HG02798 (cell line): Measurements from ENCODE around the gene AADACL4.
"Not testable (repeated sequence)": the region's sequence is repeated elsewhere in the genome, so short reads cannot be mapped to it uniquely, and the experiment has no call there.

Experiments
- ATAC-seq: cut with Tn5 transposase; IDR thresholded peaks from one replicate; pipeline ENCODE4 v1.9.1; 2021; ENCODE audit warnings: mild to moderate bottlenecking; ENCODE audit not compliant: unreplicated experiment, poor library complexity

The AADACL4 gene

DNA sequence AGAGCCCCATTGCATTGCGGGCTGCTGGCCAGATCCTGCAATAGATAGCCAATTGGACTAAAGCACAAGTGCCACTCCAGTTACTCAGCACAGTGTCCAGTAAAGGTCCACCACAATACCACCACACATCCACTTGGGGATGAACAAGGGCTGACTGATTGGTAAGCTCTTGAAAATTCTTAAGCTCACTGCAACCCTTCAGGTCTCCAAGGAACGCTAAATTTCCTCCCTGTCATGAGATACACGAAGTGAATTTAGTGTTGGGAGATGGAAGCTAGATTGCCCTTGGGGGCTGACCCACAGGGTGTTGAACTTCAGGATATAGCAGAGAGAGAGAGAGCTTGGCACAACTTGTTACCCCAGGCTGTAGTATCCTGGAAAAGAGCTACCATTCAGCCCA lies 62.2 kb downstream of the AADACL4 start:
- no peak for ATAC-seq

DNA sequence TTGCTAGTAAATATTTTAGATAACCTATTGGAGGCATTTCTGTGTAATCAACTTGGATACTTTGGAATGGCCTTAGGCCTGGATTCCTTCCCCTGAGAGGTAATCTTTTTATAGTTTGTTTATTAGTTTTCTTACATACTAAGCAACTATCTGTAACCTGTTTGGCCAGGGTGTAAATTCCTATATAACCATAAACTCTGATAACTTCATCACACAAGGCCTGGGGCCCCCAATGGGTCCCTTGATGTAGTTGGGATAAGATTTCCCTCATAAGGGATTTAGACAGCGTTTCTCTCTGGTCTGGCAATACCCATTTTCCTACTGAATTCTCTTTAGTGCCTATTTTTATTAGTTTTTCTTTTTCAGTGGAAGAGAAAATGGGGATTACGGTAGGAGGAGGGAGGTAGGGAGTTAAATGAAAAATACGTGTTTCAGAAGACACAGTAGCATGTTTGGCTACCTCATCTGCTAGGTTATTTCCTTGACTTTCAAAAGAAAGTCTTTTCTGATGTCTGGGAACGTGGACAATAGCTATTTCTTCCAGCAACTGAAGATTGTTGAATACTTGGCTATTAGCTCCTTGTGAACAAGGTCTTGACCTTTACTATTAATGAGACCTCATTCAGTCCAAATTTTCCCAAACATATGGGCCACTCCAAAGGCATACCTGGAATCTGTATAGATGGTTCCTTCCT lies 64.7 kb downstream of the AADACL4 start:
- no peak for ATAC-seq

DNA sequence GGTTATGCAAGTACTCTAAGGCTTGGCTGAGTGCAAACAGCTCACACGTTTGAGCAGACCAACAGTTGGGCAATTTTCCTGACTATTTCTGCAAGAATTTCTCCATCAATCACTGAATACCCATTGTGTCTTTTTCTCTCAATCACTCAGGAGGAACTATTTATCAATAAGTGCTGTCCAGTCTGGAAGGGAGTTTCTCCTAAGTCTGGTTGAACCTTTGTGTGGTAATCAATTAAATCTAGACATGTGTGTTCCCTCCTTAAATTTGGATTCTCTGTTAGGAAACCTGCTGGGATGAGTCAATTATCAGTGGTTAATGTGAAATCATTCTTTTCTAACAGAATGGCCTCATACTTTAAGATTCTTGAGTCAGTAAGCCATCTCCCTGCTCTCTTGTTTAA lies 65.2 kb downstream of the AADACL4 start:
- no peak for ATAC-seq

DNA sequence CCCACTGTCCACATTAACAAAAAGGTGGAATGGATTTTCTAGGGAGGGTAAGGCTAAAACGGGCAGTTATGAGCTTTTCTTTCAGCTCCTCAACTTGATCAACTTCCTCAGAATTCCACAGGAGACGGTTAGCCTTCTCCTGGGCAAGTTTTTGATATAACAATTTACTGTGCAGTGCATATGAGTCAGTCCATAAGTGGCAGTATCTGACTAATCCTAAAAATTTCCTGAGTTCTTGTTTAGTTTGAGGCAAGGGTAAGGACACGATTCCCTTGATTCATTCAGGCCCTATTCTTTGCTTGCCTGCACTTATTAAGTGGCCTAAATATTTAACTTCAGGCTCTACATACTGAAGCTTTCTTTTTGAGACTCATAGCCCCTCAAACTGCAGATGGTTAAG lies 65.8 kb downstream of the AADACL4 start:
- ATAC-seq: no peak

DNA sequence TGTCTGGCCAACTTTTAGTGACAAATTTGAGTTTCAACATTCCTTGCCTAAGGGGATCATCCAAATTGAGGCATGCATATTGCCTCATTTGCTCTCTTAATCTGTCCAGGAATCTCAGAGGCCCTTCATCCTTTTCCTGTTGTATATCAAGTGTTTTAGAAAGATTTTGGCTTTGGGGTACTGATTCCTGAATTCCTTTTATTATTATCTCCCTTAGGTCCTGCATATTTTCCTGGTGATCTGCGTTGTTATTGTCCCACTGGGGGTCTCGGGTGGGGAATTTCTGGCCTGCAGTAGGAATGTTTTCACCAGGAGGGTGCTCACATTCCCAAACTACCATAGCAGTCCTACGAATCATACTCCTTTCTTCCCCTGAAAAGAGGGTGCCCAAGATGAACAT lies 67.7 kb downstream of the AADACL4 start:
- no peak for ATAC-seq

DNA sequence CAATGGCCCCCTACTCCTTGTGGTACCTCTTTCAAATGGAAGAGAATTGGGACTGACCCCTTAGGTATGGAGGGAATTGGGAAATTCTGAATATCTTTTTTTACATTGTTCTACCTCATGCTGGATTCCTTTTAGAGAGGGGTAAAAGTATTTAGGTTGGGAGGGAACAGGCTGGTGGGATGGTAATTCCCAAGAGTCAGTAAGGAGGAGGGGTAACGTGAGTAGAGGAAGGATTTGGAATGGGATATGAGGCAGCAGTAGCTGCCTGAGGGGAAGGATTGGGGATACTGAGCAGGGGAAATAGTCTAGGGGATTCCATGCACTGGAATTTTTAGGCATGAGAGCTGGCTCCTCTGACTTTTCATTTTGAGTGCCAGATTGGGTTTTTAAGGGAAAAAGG lies 68.2 kb downstream of the AADACL4 start:
- ATAC-seq: no peak

DNA sequence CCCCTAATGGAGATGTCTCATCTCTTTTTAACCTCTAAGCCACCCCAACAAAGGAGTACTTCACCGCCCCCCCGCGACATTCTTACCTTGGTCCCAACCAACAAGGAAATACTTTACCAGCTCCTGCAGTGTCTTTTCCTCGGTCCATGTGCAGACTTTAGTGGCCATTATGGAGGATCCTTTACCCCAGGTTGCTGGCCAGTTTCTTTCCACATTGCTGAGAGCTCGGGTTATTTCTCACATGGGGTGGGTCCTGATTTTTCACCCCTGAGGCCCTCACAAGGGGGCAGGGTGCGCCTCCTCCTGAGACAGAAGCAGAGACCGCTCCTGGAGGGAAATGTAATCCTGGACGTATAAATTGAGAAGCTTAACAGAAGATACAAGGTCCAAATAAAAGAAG lies 69.0 kb downstream of the AADACL4 start:
- ATAC-seq: no peak

DNA sequence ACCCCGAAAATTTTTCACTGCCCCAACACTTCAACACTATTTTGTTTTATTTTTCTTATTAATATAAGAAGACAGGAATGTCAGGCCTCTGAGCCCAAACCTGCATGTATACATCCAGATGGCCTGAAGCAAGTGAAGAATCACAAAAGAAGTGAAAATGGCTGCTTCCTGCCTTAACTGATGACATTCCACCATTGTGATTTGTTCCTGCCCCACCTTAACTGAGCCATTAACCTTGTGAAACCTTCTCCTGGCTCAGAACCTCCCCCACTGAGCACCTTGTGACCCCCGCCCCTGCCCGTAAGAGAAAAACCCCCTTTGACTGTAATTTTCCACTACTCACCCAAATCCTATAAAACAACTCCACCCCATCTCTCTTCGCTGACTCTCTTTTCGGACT lies 69.8 kb downstream of the AADACL4 start:
- ATAC-seq: not testable (repeated sequence)

DNA sequence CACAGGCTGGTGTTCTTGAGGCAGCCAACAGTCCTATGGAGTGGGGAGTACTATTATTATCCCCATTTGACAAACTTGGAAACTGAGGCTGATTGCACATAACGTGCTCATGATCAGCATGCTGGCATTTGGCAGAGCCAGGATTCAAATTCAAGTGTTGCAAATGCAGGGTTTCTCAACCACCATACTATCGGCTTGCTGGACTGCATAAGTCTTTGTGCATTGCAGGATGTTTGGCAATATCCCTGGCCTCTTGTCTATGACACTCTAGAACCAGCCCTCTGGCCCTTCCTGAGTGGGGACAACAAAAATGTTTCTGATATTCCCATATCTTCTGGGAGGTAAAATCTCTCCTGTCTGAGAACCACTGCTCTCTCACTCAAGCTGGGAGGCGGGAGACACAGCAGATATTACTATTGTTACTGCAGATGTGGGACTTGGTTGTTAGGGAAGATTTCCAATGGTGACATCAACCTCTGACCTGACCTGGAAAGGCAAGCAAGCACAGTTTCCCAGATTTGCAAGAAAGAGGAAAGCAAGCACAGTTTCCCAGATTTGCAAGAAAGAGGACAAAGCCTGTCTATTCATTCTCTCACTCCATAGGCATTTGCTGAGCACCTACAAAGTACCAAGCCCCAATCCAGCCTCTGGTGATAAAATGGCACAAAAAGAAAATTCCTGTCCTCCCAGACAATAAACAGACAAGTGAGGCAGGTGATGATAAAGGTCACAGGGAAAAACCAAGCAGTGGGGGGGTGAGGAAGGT lies 71.0 kb downstream of the AADACL4 start:
- ATAC-seq: no peak

DNA sequence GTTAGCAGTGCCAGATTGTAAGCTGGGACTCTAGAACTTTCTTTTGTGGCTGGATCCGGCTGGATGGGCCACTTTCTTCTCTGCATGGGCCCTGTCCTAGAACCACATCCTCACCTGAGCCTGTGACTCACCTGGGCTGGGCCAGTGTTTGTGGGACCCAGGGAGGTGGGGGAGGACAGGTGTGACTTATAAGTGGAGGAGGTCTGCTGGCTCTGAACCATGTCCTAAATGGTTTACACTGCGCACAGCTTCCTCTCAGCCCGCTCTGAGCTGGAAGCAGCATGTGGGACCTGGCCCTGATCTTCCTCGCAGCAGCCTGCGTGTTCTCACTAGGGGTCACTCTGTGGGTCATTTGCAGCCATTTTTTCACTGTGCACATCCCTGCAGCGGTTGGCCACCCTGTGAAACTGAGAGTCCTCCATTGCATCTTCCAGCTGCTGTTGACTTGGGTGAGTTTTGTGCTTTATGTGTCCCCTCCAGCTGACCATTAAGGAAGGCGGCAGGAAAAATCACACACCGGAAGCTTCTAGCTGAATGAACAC lies 72.1 kb downstream of the AADACL4 start, which contains the start of gene AADACL3:
Gene AADACL3, plus strand, starts transcription at position 215 of the 542 bp plus-strand sequence. Its CDS starts 67 bp downstream, at position 282.
- ATAC-seq: no peak
